Measurements from ENCODE around the gene KCNT1.
A peak's percentile ranks its signal among the peaks of the same experiment; 100 is the strongest.

KCNT1 gene

DNA sequence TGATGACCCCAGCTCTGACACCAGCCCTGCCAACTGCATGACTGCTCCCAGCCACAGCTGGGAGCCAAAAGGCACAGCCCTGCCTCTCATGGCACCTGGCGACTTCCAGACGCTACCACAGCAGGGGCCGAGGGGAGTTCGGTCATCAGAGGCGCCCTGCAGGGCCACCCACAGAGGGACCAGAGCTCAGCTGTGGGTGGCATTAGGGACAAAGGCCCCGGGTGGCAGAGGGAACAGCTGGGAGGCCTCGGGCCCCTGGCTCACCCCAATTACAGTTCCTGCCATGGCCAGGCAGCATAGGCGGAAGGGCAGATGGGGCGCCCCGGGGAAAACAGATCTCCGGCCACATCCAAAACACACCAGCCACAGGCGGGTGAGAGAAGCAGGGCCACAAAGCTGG is 6.3 kb upstream of the KCNT1 start:
- no peak overlapping the region for H3K27ac ChIP-seq
- TF ChIP-seq, protein P1, sequence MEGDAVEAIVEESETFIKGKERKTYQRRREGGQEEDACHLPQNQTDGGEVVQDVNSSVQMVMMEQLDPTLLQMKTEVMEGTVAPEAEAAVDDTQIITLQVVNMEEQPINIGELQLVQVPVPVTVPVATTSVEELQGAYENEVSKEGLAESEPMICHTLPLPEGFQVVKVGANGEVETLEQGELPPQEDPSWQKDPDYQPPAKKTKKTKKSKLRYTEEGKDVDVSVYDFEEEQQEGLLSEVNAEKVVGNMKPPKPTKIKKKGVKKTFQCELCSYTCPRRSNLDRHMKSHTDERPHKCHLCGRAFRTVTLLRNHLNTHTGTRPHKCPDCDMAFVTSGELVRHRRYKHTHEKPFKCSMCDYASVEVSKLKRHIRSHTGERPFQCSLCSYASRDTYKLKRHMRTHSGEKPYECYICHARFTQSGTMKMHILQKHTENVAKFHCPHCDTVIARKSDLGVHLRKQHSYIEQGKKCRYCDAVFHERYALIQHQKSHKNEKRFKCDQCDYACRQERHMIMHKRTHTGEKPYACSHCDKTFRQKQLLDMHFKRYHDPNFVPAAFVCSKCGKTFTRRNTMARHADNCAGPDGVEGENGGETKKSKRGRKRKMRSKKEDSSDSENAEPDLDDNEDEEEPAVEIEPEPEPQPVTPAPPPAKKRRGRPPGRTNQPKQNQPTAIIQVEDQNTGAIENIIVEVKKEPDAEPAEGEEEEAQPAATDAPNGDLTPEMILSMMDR (conservative IDR thresholded peaks at IDR 0.05): no peak

DNA sequence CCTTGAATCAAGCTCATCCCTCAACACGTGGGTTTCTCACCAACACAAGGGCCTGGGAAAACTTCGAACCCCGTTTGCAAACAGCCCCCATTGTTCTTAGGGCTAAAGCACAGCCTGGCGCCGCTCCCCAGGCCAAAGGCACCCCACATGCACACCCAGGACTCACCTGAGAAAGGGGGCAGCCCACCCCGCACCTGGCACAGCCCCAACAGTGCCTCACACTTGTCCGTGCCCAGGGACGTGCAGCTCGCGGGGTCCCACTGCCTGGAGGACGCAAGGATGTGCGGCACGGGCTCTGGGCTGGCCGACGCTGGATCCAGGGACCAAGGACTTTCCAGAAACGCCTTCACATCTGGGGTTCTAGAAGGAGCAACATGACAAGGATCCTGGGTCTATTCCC is 5.5 kb upstream of the KCNT1 start:
- no peak overlapping the region for H3K27ac ChIP-seq
- TF ChIP-seq, protein P1 (conservative IDR thresholded peaks at IDR 0.05): no peak

DNA sequence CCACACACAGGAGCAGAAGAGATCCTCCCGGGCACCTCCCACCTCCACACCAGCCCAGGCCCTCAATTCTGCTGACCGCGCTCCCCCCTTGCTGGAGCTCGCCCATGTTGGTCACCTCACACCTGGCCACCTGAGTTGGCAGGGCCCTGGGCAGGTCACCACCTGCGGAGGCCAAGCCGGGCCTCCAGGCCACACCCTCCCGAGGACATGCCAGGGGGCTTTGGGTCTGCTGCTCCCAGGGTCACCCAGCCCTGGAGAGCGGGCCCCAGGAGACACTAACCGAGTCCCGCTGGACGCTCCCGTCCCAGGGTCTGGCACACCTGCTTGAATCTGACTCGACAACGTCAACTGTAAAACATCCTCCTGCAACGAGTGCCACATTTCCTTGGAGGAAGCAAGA is 4.8 kb upstream of the KCNT1 start:
- TF ChIP-seq, protein P1 (conservative IDR thresholded peaks at IDR 0.05): no peak
- no peak overlapping the region for H3K27ac ChIP-seq

DNA sequence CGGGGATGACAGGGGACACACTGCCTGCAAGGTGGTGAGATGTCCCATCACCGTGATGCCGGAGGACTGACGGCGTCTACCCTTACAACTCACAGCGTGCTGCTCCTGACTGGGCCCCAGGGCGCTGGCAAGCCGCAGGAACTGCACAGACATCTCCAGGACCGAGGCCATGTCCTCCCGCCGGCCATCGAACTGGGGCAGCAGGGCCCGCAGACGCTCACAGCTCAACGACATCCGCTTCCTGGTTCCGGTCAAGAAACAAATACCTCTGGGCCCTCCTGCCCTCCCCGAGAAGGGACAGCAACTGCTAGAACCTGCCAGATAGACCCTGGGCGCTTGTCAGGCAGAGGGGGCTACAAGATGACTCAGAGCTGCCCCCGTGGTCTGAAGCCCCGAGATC is 3.7 kb upstream of the KCNT1 start:
- TF ChIP-seq, protein P1 (conservative IDR thresholded peaks at IDR 0.05): no peak
- no peak overlapping the region for H3K27ac ChIP-seq

DNA sequence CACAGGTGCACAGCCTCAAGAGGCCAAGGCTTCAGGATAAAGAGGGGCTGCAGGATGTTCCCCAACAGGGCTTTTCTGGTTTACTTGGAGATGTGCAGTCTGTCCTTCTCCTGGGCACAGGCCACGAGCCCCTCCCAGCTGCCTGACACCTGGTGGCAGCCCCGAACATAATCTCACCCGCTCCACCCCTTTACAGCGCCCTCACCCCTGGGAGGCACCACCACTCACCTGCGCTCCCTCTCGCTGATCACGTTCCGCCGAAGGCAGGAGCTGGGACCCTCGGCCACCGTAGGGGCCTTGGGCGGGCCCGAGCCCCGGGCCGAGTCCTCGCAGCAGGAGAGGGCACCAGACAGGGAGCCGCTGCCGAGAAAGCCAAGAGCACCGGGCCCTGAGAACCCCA is 3.2 kb upstream of the KCNT1 start:
- no peak overlapping the region for H3K27ac ChIP-seq
- TF ChIP-seq, protein P1 (conservative IDR thresholded peaks at IDR 0.05): 0 out of 2 replicates have a peak, but pooled peaks have one; percentile 7

DNA sequence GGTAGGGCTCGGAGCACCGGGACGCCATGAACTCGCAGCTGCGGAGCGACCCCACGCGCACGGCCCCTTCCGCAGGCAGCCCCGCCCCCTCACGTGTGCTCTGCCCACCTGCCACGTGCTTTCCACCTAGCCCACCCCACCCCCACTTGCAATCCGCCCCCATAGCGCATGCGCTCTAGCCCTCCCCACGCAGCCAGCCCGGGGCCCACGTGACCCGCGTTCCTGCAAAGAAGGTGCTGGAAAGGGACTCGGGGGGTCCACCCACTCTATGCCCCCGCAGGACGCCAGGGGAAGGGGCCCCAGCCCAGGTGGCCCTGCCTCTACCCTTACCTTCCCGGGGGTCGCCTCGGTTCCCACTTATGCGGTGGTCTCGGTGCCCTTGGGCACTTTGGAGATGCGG is 2.5 kb upstream of the KCNT1 start, which contains the start of gene SOHLH1:
TSS of gene SOHLH1 (minus strand) at position 42 of the 400 bp plus-strand sequence. CDS start at position 28, 14 bp downstream.
- TF ChIP-seq, protein P1 (conservative IDR thresholded peaks at IDR 0.05): no peak
- H3K27ac ChIP-seq: no peak within 1 kb of the TSS

DNA sequence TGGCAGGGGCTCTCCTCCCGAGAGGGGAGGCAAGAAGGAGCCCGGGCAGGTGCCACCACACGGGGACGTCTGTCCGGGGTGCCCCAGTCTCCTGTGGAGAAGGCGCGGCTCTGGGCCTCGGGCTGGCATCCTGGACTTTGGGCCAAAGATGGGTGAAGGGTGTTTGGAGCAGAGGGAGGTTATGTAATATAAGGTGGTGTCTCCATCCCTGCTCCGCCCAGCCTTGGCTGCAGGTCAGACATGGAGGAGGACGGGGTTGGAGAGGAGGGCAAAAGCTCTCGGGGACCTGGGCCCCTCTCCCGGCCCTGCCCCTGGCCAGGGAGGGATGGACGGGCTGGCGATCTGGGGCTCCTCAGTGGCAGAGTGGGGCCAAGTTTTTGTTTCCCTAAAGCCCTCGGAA is 1.5 kb upstream of the KCNT1 start:
- TF ChIP-seq, protein P1 (conservative IDR thresholded peaks at IDR 0.05): no peak
- H3K27ac ChIP-seq: no peak overlapping the region

Data from VCaP (cell line).